Tibial artery (tissue), 4 donors: ENCODE measurements around the gene ST7L.
"Not testable (repeated sequence)": the region's sequence is repeated elsewhere in the genome, so short reads cannot be mapped to it uniquely, and the experiment has no call there.

Source experiments
- DNase-seq, 2 donors: peaks; one replicate each; pipeline ENCODE4 v3.0.0-alpha.2; 2019
- H3K27ac ChIP-seq, 2 donors: fragments of 200-600 bp; sonication (generic) in 1 of 2; 1 replicate in 1 of 2; 2 replicates in 1 of 2; pipeline ENCODE4 v1.5.1; 2018 to 2019; ENCODE audit warnings: mild to moderate bottlenecking in 1 of 2
- H3K27me3 ChIP-seq, 2 donors: fragments of 200-600 bp; sonication (generic) in 1 of 2; one replicate each; pipeline versions ENCODE4 v1.5.1 to v1.6.0; 2016 to 2019
- H3K36me3 ChIP-seq, 3 donors: fragments of 200-600 bp; sonication (generic) in 2 of 3; one replicate each; pipeline ENCODE4 v1.5.1; 2016 to 2019; ENCODE audit warnings: mild to moderate bottlenecking in 2 of 3
- H3K4me1 ChIP-seq, 4 donors: fragments of 200-600 bp; sonication (generic) in 2 of 4; 1 replicate in 3 of 4; 2 replicates in 1 of 4; pipeline ENCODE4 v1.5.1; 2016 to 2019
- H3K4me3 ChIP-seq, 2 donors: fragments of 200-600 bp; sonication (generic) in 1 of 2; 1 replicate in 1 of 2; 2 replicates in 1 of 2; pipeline ENCODE4 v1.5.1; 2018 to 2019; ENCODE audit warnings: mild to moderate bottlenecking in 2 of 2
- H3K9me3 ChIP-seq, 3 donors: fragments of 200-600 bp; sonication (generic) in 1 of 3; one replicate each; pipeline ENCODE4 v1.5.1; 2016 to 2019
- CTCF ChIP-seq, 2 experiments: fragments of 200-600 bp in 1 of 2; fragments of 450-650 bp in 1 of 2; IDR thresholded peaks; one replicate each; pipeline ENCODE4 v1.5.1; 2017 to 2019; ENCODE audit warnings: antibody characterized with exemption in 2 of 2, mild to moderate bottlenecking in 1 of 2, moderate library complexity in 1 of 2
- intact Hi-C: fragments of 100-400 bp; cut with DNase I; formaldehyde crosslinking; loops from one replicate; pipeline ENCODE4 v1.15.0; 2023; ENCODE audit warnings: low total_unique reads

Gene ST7L

GRCh38 chr1:112492076-112492475 lies 126.9 kb downstream of the ST7L start:
- Histone ChIP-seq H3K27ac (no peak overlapping the region), H3K36me3 (no peaks in the 10 kb centered on the region), H3K27me3 (no peaks in the 10 kb centered on the region), H3K9me3 (no peaks in the 10 kb centered on the region), H3K4me3 (no peak overlapping the region), H3K4me1 (no peaks in the 10 kb centered on the region)
- intact Hi-C loops = no loop called here
- TF ChIP-seq CTCF (IDR thresholded peaks at IDR 0.05) = no peak
- no peak for DNase-seq

DNA sequence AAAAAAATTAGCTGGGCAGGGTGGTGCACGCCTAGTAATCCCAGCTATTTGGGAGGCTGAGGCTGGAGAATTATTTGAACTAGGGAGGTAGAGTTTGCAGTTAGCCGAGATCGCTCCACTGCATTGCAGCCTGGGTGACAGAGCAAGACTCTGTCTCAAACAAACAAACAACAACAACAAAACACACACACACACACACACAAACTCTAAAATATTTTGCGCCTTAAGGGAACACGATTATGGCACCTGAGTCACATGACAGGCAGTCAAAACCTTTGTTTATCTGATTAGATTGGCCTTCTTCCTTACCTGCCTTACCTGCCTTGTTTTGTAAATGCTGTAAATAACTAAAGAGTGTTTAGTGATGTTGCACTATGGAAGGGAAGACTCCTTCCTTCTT lies 130.8 kb downstream of the ST7L start:
- no peak for DNase-seq
- no peak overlapping the region for H3K4me3 ChIP-seq
- H3K36me3 ChIP-seq = no peaks in the 10 kb centered on the region
- intact Hi-C loops = loop anchor here (5.0 kb wide), 1 partner anchor 389 kb away; no protein-coding TSS in a partner anchor
- H3K27ac ChIP-seq = no peak overlapping the region
- no peak for TF ChIP-seq CTCF (IDR thresholded peaks at IDR 0.05)
- H3K9me3 ChIP-seq = no peaks in the 10 kb centered on the region
- no peaks in the 10 kb centered on the region for H3K27me3 ChIP-seq
- H3K4me1 ChIP-seq = no peaks in the 10 kb centered on the region

GRCh38 chr1:112487686-112488085 lies 131.3 kb downstream of the ST7L start:
- H3K4me3 ChIP-seq, H3K27ac ChIP-seq, H3K36me3 ChIP-seq, H3K9me3 ChIP-seq, H3K4me1 ChIP-seq, H3K27me3 ChIP-seq, DNase-seq: not testable (repeated sequence)
- intact Hi-C loops = loop anchor here (5.0 kb wide), 1 partner anchor 390 kb away; no protein-coding TSS in a partner anchor

- intact Hi-C loops = loop anchor here (5.0 kb wide), 1 partner anchor 391 kb away; no protein-coding TSS in a partner anchor
- H3K9me3 ChIP-seq, H3K4me1 ChIP-seq, H3K27ac ChIP-seq, H3K4me3 ChIP-seq, H3K36me3 ChIP-seq, DNase-seq, H3K27me3 ChIP-seq: not testable (repeated sequence)
Observed at GRCh38 chr1:112486063-112486462, 132.9 kb downstream of the ST7L start.

- no peaks in the 10 kb centered on the region for H3K4me1 ChIP-seq
- H3K27me3 ChIP-seq = no peaks in the 10 kb centered on the region
- no peak overlapping the region for H3K27ac ChIP-seq
- no peak for TF ChIP-seq CTCF (IDR thresholded peaks at IDR 0.05)
- no peak for DNase-seq
- H3K36me3 ChIP-seq = peaks cover 0 to 10% (median 0%) of the 10 kb centered on the region in 3 donors
- intact Hi-C loops = no loop called here
- no peak overlapping the region for H3K4me3 ChIP-seq
- peaks cover 0 to 21% (median 17%) of the 10 kb centered on the region in 3 donors for H3K9me3 ChIP-seq
Observed at GRCh38 chr1:112478314-112478713, 140.6 kb downstream of the ST7L start.

- H3K4me3 ChIP-seq = no peak overlapping the region
- intact Hi-C loops = no loop called here
Observed at GRCh38 chr1:112477550-112477949, 141.4 kb downstream of the ST7L start.

More at GRCh38 chr1:112477550-112477949, 141.4 kb downstream of the ST7L start:
- Histone ChIP-seq H3K27ac (no peak overlapping the region), H3K36me3 (peaks cover 0 to 10% (median 0%) of the 10 kb centered on the region in 3 donors), H3K27me3 (no peaks in the 10 kb centered on the region), H3K4me1 (no peaks in the 10 kb centered on the region), H3K9me3 (peaks cover 0 to 21% (median 17%) of the 10 kb centered on the region in 3 donors)
- no peak for TF ChIP-seq CTCF (IDR thresholded peaks at IDR 0.05)
- DNase-seq = no peak
